Measurements from ENCODE around the gene SUCLG2. TPM values are rescaled to one million over a fixed set of nuclear protein-coding genes. Genes with fewer than 3 reads are reported as not detected.
A peak's percentile ranks its signal among the peaks of the same experiment; 100 is the strongest.

The SUCLG2 gene
- total RNA-seq, 1 donor from 2014 or later: 94.1 TPM

GRCh38 chr3:67383379-67383778 is 271.0 kb downstream of the SUCLG2 start:
- ATAC-seq (ENCODE audit: poor library complexity): no peak
- intact Hi-C loops (cut with DNase I): loop anchor here (10.0 kb wide), 2 partner anchors 411 to 1491 kb away; no protein-coding TSS in a partner anchor
- no peak for DNase-seq

- intact Hi-C loops (cut with DNase I): loop anchor here (10.0 kb wide), 2 partner anchors 412 to 1492 kb away; no protein-coding TSS in a partner anchor
- DNase-seq (no peak), ATAC-seq (ENCODE audit: poor library complexity) (peak; percentile 66)
Measured at GRCh38 chr3:67382536-67382935, 271.9 kb downstream of the SUCLG2 start.

- intact Hi-C loops (cut with DNase I): loop anchor here (10.0 kb wide), 2 partner anchors 413 to 1493 kb away; no protein-coding TSS in a partner anchor
- ATAC-seq (ENCODE audit: poor library complexity): no peak
Measured at GRCh38 chr3:67381667-67382272, 272.6 kb downstream of the SUCLG2 start.

GRCh38 chr3:67380118-67380517 is 274.3 kb downstream of the SUCLG2 start:
- ATAC-seq (ENCODE audit: poor library complexity) (no peak), DNase-seq (no peak)
- intact Hi-C loops (cut with DNase I): loop anchor here (10.0 kb wide), 2 partner anchors 415 to 1495 kb away; no protein-coding TSS in a partner anchor

More at GRCh38 chr3:67381667-67382272, 272.6 kb downstream of the SUCLG2 start:
- DNase-seq: no peak

GRCh38 chr3:67377299-67377698 is 277.1 kb downstream of the SUCLG2 start:
- intact Hi-C loops (cut with DNase I): no loop called here
- DNase-seq: no peak
- ATAC-seq (ENCODE audit: poor library complexity): no peak

- DNase-seq (no peak), ATAC-seq (ENCODE audit: poor library complexity) (no peak)
- intact Hi-C loops (cut with DNase I): no loop called here
Measured at GRCh38 chr3:67376416-67376815, 278.0 kb downstream of the SUCLG2 start.

GRCh38 chr3:67375976-67376375 is 278.4 kb downstream of the SUCLG2 start:
- ATAC-seq (ENCODE audit: poor library complexity) (no peak), DNase-seq (no peak)
- intact Hi-C loops (cut with DNase I): no loop called here

GRCh38 chr3:67362686-67363085 is 291.7 kb downstream of the SUCLG2 start:
- intact Hi-C loops (cut with DNase I): no loop called here
- ATAC-seq (ENCODE audit: poor library complexity) (no peak), DNase-seq (no peak)

GRCh38 chr3:67361770-67362169 is 292.6 kb downstream of the SUCLG2 start:
- intact Hi-C loops (cut with DNase I): no loop called here
- DNase-seq: no peak
- ATAC-seq (ENCODE audit: poor library complexity): no peak

- no peak for DNase-seq
- intact Hi-C loops (cut with DNase I): no loop called here
- no peak for ATAC-seq (ENCODE audit: poor library complexity)
Measured at GRCh38 chr3:67361323-67361722, 293.1 kb downstream of the SUCLG2 start.

GRCh38 chr3:67357610-67358458 is 296.6 kb downstream of the SUCLG2 start:
- intact Hi-C loops (cut with DNase I): no loop called here
- DNase-seq (no peak), ATAC-seq (ENCODE audit: poor library complexity) (no peak)

GRCh38 chr3:67349551-67350174 is 304.7 kb downstream of the SUCLG2 start:
- DNase-seq (no peak), ATAC-seq (ENCODE audit: poor library complexity) (no peak)
- intact Hi-C loops (cut with DNase I): no loop called here

- DNase-seq (no peak), ATAC-seq (ENCODE audit: poor library complexity) (no peak)
- intact Hi-C loops (cut with DNase I): no loop called here
Measured at GRCh38 chr3:67346081-67346480, 308.3 kb downstream of the SUCLG2 start.

- ATAC-seq (ENCODE audit: poor library complexity): no peak
- intact Hi-C loops (cut with DNase I): no loop called here
- DNase-seq: no peak
Measured at GRCh38 chr3:67335813-67336212, 318.6 kb downstream of the SUCLG2 start.

GRCh38 chr3:67334588-67334987 is 319.8 kb downstream of the SUCLG2 start:
- intact Hi-C loops (cut with DNase I): no loop called here
- no peak for DNase-seq
- ATAC-seq (ENCODE audit: poor library complexity): no peak

GRCh38 chr3:67329358-67329757 is 325.1 kb downstream of the SUCLG2 start:
- ATAC-seq (ENCODE audit: poor library complexity) (no peak), DNase-seq (no peak)
- intact Hi-C loops (cut with DNase I): no loop called here

- intact Hi-C loops (cut with DNase I): no loop called here
- ATAC-seq (ENCODE audit: poor library complexity): no peak
- no peak for DNase-seq
Measured at GRCh38 chr3:67327582-67327981, 326.8 kb downstream of the SUCLG2 start.

GRCh38 chr3:67325231-67325630 is 329.2 kb downstream of the SUCLG2 start:
- DNase-seq: no peak
- intact Hi-C loops (cut with DNase I): no loop called here
- no peak for ATAC-seq (ENCODE audit: poor library complexity)

Measured in Right ventricle myocardium superior (tissue), 1 donor.